GM18873 (cell line): ENCODE results near the gene OR2W3.

ENCODE experiments used
- ATAC-seq: cut with Tn5 transposase; IDR thresholded peaks from one replicate; pipeline ENCODE4 v1.9.1; 2021; ENCODE audit warnings: mild to moderate bottlenecking, moderate library complexity, moderate number of reproducible peaks; ENCODE audit not compliant: unreplicated experiment, low FRiP score

OR2W3 gene

GRCh38 chr1:247895163-247895637 lies at the start of gene OR2W3:
Gene OR2W3 (plus strand): TSS chr1:247895587. CDS start chr1:247895587, 0 bp downstream.
- no peak for ATAC-seq

GRCh38 chr1:247845693-247846017 lies 49.7 kb upstream of the OR2W3 start:
- no peak for ATAC-seq

- no peak for ATAC-seq
Observed at GRCh38 chr1:247848346-247848745, 47.0 kb upstream of the OR2W3 start.

- no peak for ATAC-seq
Observed at GRCh38 chr1:247849616-247850015, 45.8 kb upstream of the OR2W3 start.

- ATAC-seq, result no peak
Observed at GRCh38 chr1:247854899-247855545, 40.4 kb upstream of the OR2W3 start.

- ATAC-seq, result no peak
Observed at GRCh38 chr1:247855911-247856310, 39.5 kb upstream of the OR2W3 start.

GRCh38 chr1:247857069-247857984 lies 38.1 kb upstream of the OR2W3 start, which contains the start of gene TRIM58:
Gene TRIM58 (plus strand): TSS chr1:247857187. CDS start chr1:247857247, 60 bp downstream.
- ATAC-seq, result no peak

GRCh38 chr1:247857985-247858619 lies 37.3 kb upstream of the OR2W3 start:
- ATAC-seq, result no peak

GRCh38 chr1:247862756-247863155 lies 32.6 kb upstream of the OR2W3 start:
- ATAC-seq, result no peak

- no peak for ATAC-seq
Observed at GRCh38 chr1:247864644-247865043, 30.7 kb upstream of the OR2W3 start.

GRCh38 chr1:247865416-247865815 lies 30.0 kb upstream of the OR2W3 start:
- ATAC-seq, result no peak

- no peak for ATAC-seq
Observed at GRCh38 chr1:247883346-247883745, 12.0 kb upstream of the OR2W3 start.

GRCh38 chr1:247884797-247885413 lies 10.5 kb upstream of the OR2W3 start:
- ATAC-seq, result no peak

GRCh38 chr1:247895976-247896375 lies 589 bp downstream of the OR2W3 start:
- no peak for ATAC-seq

GRCh38 chr1:247904122-247904521 lies 8.7 kb downstream of the OR2W3 start:
- no peak for ATAC-seq

- no peak for ATAC-seq
Observed at GRCh38 chr1:247905181-247905580, 9.8 kb downstream of the OR2W3 start.

GRCh38 chr1:247905910-247906503 lies 10.6 kb downstream of the OR2W3 start:
- ATAC-seq, result no peak

GRCh38 chr1:247906504-247907047 lies 11.2 kb downstream of the OR2W3 start:
- ATAC-seq, result no peak

- ATAC-seq, result no peak
Observed at GRCh38 chr1:247908766-247909165, 13.4 kb downstream of the OR2W3 start.

GRCh38 chr1:247913786-247914185 lies 18.4 kb downstream of the OR2W3 start:
- no peak for ATAC-seq
